Measurements from ENCODE around the gene PSMA2. TPM values are rescaled to one million over a fixed set of nuclear protein-coding genes. Genes with fewer than 3 reads are reported as not detected.

Gene PSMA2
- total RNA-seq, 3 donors from 2014 or later, result 52.1 to 69.9 (median 60.2) TPM

DNA sequence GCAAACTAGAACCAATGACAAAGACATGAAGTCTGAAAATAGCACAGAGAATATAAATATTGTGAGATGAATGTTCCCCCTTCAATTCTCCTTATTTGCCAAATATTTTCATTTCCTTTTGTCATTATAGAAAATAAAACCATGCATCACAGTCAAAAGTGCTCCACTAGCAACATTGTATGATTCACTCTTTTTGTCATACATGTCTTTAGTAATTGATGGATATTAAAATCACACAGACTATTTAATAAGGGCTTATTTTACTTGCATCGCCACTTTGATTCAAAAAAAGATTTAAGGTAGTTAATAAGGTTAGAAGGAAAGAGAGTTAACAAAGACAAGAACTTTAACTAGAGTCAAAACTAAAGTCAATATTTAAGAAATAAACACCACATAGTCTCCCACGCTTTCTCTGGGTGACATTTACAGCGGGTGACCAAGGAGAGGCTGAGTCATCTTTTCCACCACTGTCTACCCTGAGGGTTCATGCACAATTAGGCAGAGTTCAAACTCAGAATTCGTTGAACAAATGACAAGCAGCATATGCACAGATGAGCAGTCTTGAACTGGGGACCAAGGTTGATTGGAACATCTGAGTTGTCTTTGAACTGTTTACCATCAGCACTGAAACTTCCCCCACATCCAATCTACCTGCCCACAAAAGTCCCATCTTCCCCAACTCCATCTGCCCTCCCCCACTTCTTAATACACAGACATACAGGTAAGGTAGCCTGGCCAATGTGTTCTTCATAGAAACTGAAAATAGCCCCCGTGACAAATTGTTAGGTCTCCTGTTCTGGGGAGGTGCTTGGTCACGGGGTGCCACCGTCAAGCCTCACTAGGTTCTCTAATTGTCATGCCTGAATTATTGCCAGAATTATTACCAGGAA, 62.6 kb downstream of the PSMA2 start:
- no peak overlapping the region for H3K27ac ChIP-seq

DNA sequence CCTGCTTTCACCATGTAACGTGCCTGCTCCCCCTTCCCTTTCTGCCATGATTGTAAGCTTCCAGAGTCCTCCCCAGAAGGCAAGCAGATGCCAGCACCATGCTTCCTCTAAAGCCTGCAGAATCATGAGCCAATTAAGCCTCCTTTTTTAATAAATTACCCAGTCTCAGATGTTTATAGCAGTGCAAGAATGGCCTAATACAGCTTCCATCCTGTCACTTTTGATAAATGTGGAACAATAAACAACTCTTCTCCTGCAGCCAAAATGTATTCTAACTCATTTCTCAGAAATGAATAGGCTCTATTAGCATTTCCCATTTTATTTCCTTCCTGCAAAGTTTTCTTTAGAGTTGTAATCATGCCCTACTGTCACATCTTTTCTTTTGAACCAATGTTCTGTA, 63.5 kb downstream of the PSMA2 start:
- Histone ChIP-seq H3K4me1 (no peaks in the 10 kb centered on the region), H3K36me3 (no peaks in the 10 kb centered on the region), H3K4me3 (no peak overlapping the region), H3K27ac (no peak overlapping the region), H3K9me3 (peaks cover 0 to 8% of the 10 kb centered on the region in 2 donors), H3K27me3 (no peaks in the 10 kb centered on the region)
- intact Hi-C loops (cut with DNase I; ENCODE audit: low total_unique reads), result no loop called here
- TF ChIP-seq POLR2A (IDR thresholded peaks at IDR 0.05) (no peak), POLR2AphosphoS5 (IDR thresholded peaks at IDR 0.05) (no peak)
- TF ChIP-seq, protein P1, sequence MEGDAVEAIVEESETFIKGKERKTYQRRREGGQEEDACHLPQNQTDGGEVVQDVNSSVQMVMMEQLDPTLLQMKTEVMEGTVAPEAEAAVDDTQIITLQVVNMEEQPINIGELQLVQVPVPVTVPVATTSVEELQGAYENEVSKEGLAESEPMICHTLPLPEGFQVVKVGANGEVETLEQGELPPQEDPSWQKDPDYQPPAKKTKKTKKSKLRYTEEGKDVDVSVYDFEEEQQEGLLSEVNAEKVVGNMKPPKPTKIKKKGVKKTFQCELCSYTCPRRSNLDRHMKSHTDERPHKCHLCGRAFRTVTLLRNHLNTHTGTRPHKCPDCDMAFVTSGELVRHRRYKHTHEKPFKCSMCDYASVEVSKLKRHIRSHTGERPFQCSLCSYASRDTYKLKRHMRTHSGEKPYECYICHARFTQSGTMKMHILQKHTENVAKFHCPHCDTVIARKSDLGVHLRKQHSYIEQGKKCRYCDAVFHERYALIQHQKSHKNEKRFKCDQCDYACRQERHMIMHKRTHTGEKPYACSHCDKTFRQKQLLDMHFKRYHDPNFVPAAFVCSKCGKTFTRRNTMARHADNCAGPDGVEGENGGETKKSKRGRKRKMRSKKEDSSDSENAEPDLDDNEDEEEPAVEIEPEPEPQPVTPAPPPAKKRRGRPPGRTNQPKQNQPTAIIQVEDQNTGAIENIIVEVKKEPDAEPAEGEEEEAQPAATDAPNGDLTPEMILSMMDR (IDR thresholded peaks at IDR 0.05), result no peak
- DNase-seq (ENCODE audit: low spot score in 2 of 2), result no peak

More for the DNA sequence above, 62.6 kb downstream of the PSMA2 start:
- no peaks in the 10 kb centered on the region for H3K4me1 ChIP-seq
- DNase-seq (ENCODE audit: low spot score in 2 of 2), result no peak
- H3K4me3 ChIP-seq, result no peak overlapping the region
- TF ChIP-seq POLR2AphosphoS5 (IDR thresholded peaks at IDR 0.05) (no peak), POLR2A (IDR thresholded peaks at IDR 0.05) (no peak)
- TF ChIP-seq, protein P1 (IDR thresholded peaks at IDR 0.05), result no peak
- intact Hi-C loops (cut with DNase I; ENCODE audit: low total_unique reads), result no loop called here
- peaks cover 0 to 8% of the 10 kb centered on the region in 2 donors for H3K9me3 ChIP-seq
- H3K27me3 ChIP-seq, result no peaks in the 10 kb centered on the region
- H3K36me3 ChIP-seq, result no peaks in the 10 kb centered on the region

Other genes starting within 250 kb of the PSMA2 start
- 10 to 100 TPM; 10.9 to 13.6 (median 11.8) TPM for gene C7orf25, start 20.1 kb downstream of the PSMA2 start, total RNA-seq
- 10 to 100 TPM; 49.0 to 57.7 (median 51.1) TPM for gene MRPL32, start 202 bp upstream of the PSMA2 start, total RNA-seq
- 1 to 10 TPM in 1 of 3 donors, under 1 TPM in 2; 0.48 to 1.9 (median 0.66) TPM for gene HECW1, start 180.5 kb upstream of the PSMA2 start, total RNA-seq

Data from breast epithelium (tissue), 4 donors.